Measurements from ENCODE around the gene STPG1.

Gene STPG1

DNA sequence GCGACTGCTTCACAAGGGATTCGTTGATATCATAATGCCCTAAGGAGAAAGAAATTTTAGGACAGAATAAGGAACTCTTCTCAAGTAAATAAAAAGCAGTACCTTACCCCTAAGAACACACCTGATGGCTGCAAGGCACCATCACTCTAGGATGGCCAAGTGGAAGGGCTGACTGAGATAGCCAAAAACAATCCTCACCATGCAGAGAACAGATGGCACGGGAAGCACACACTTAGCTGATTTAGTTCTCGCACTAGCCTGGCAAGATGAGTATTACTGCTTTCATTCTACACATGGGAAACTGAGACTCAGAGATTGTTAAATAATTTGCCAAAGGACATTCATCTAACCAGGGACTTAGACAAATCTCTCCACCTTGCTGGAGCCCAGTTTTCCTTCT lies 43.8 kb downstream of the STPG1 start:
- DNase-seq (ENCODE audit: low read depth), result no peak

DNA sequence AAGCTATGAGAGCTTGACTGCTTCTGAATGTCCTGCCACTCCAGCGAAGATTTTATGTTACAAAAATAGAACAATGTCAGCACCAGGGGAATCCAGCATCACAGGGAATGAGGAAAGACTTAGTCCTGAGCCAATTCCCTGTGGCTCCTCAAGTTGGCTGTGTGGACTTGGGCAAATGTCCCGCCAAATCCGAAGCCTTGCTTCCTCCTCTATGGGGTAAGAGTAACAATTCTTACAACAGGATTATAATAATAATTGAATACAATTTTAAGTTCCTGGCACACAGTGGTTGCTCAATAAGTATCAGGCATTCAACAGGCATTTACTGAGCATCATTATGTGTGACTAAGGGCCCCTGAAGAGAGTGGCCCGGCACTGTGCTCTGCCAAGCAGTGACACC lies 44.4 kb downstream of the STPG1 start:
- DNase-seq (ENCODE audit: low read depth), result no peak

DNA sequence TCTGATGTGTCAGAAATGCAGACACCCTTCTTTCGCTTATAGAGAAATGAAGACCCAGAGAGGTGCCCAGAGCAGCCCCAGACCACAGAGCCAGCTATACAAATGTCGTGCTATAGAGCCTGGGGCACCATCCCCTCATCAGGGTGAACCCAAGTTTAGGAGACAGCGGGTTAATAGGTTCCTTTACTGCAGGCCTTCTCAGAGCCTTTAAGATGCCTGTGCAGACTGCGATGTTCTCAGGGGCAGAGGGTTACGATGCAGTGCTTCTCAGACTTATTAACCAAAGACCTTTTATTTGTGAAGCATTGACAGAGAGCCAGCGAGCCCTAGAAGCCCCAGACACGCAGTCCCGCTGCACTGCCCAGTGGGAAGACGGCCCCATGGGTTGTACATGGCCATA lies 46.9 kb downstream of the STPG1 start:
- no peak for DNase-seq (ENCODE audit: low read depth)

DNA sequence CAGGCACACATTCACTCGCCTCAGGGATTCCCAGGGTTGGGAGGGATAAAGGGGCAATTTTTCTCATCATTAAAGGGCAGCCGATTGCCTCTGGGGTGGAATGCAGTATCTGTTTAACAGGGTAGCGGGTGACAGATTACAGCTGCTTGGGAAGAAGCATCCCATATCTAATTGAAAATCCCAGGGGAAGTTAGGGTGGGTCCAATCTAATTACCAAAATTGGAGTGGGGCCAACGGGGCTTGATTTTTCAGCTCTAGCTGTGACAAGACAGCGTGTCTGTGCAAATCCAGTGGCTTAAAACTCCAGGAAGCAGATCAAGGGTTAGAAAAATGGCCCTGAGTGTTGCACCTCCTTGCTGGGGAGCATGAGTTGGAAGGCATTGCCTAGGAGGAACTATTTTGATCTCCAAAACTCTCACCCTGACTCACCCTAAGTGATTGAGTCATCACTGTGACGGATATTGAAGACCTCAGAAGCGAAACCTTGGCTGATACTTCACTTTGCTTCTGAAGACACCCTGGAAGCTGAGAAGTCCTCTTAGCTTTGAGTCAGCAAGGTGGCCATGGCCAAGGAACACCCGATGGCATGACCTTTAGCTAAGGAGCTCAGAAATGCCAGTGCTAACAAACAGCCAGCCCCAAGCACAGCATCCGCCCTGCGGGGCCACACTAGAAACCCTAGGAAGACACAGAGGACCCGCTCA lies 48.5 kb downstream of the STPG1 start:
- DNase-seq (ENCODE audit: low read depth), result peak; percentile 73

- no peak for DNase-seq (ENCODE audit: low read depth)
Observed at GRCh38 chr1:24364605-24364974, 49.0 kb downstream of the STPG1 start.

- no peak for DNase-seq (ENCODE audit: low read depth)
Observed at GRCh38 chr1:24363994-24364393, 49.6 kb downstream of the STPG1 start.

- DNase-seq (ENCODE audit: low read depth), result peak; percentile 82
Observed at GRCh38 chr1:24362982-24363614, 50.5 kb downstream of the STPG1 start.

GRCh38 chr1:24362396-24362795 lies 51.2 kb downstream of the STPG1 start:
- no peak for DNase-seq (ENCODE audit: low read depth)

DNA sequence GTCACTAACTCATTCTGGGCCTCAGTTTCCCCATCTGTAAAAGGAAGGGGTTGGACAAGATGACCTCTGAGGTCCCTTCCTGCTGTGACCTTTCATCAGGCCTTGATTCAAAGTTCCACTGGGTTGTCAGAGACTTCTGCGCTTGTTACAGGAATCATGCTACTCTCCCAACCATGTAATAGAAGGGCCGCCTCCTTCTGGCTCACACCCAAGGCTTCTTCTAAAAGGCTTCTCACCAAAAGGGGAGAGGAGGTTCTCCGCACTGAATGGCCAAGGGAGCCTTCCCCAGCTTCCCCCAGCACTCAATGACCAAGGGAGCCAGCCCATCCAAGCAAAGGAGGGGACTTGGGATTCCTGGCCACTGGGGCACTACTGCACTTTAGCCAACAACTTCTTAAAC lies 51.8 kb downstream of the STPG1 start:
- no peak for DNase-seq (ENCODE audit: low read depth)

GRCh38 chr1:24360681-24361080 lies 52.9 kb downstream of the STPG1 start:
- DNase-seq (ENCODE audit: low read depth), result no peak

DNA sequence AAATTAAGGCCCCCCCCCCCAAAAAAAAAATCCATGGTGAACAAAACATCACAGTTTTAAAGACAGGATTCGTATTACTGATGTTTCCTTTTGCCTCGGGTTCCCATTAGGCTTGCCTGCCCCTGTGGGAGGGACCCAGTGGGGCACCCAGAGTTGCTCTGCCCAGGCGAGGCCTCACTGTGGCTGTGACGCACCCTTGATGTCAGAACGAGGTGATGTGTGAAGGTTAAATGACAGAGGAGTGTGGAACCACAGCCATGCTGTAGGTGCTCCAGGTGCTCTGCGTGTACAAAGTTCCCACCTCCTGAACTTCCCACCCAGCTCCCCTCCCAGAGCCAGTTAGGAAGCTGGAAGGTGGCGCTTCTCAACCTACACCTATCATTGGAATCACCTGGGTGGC lies 56.5 kb downstream of the STPG1 start:
- DNase-seq (ENCODE audit: low read depth), result no peak

- no peak for DNase-seq (ENCODE audit: low read depth)
Observed at GRCh38 chr1:24355466-24355865, 58.1 kb downstream of the STPG1 start.

DNA sequence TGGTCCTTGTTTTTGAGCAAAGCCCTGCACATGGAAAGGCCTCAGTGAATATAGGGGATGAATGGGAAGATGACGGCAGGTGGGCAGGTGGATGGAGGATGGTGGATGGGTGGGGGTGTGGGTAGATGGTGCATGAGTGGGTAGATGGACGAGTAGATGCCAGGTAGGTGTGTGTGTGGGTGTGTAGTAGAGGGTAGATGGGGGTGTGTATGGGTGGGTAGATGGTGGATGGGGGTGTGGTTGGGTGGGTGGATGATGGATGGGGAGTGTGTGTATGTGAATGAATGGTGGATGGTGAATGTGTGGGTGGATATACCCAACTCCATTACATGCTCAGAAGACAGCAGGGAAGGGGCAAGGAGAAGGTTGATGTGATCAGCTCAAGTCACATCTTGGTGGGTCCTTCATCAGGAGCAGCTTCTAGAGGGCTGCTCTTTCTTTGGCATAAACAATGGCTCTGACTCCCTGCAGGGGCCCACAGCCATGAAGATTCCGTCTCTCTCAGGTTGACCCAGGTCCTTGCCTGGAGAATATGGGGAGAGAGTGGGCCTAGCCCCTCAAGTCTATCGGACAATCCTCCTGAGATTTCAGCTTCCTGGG lies 60.2 kb downstream of the STPG1 start:
- DNase-seq (ENCODE audit: low read depth), result no peak

GRCh38 chr1:24351918-24352627 lies 61.5 kb downstream of the STPG1 start:
- DNase-seq (ENCODE audit: low read depth), result no peak

- DNase-seq (ENCODE audit: low read depth), result no peak
Observed at GRCh38 chr1:24351247-24351646, 62.3 kb downstream of the STPG1 start.

DNA sequence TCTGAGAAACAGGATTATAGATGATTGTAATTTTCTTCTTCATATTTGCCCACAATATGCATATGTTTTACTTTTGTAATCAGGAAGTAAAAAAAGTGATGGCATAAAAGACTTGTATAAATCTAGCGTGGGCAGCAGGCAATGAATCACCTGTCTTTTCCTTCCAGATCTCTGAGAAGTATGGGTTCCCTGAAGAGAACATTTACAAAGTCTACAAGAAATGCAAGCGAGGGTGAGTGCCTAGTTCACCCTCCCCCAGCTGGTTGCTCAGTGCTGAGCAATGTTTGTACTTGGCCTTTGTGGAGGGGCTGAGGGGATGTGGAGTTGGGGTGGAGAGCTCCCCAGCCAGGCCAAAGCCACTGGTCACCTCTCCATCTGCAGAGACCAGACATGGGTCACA lies 63.7 kb downstream of the STPG1 start:
- DNase-seq (ENCODE audit: low read depth), result no peak

DNA sequence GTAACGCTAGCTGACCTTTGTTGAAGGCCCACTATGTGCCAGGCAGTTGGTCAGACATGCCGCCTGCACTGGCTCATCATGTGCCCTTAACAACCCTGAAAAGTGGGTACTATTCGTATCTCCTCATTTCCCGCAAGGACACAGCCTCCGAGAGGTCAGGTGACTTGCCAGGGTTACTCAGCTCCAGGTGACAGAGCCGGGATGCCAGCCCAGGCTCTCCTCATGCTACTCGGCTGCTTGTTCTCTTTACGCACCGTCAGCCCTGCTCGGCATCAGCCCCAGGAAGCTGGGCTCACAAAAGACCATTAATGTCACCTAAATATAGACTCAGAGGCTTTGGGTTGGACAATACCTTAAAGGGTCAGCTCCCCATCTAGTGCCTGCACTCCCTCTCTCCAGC lies 65.4 kb downstream of the STPG1 start:
- no peak for DNase-seq (ENCODE audit: low read depth)

DNA sequence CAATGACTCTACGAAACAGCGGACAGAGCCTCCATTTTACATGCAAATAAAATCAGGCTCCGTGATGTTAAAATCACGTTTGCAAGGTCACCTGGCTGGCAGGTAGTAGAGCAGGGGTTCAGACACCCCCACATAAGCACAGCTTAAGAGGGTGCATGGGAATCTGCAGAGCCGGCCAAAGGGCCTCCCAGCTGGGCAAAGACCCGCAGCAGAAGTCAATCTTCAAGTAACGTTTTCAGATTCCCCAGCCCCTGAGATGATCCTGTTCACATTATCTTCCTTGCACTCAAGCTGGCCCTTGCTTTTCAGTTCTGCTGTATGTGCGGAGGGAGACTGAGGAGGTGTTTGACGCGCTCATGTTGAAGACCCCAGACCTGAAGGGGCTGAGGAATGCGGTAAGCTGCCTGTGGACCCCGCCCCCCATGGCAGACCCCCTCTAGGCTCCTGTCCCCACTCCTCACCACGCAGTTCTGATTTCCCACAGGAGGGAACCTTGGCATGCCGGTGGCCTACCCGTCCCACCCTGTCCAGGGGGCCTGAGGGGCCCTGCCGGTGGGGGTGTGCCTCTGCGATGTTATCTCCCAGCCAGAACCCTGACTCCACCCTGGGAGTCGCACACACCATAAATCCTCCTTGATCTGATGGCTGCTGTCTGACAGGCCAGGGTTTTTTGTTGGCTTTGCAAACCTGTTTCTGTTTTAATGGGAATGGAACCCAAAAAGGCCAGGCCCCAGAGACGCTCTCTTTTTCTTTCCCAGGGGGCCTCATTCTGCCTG lies 66.2 kb downstream of the STPG1 start:
- no peak for DNase-seq (ENCODE audit: low read depth)

DNA sequence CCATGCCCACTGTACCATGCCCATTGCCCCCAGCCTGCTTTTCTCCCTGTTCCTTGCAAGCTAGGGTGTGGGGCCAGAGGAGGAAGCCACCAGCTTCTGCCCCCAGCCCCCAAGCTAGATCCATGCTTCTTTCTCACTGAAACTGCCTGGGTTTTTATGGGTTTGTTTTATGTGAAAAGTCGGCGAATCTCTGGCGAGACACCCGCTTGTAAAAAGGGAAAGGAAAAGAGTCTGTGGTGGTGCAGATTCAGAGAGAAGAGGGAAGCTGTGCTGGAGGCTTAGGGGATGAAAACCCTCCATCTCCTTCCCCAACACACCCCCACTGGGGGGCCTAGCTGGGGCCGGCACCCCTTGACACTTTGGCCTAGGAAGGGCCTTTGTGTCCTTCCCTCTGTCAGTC lies 68.2 kb downstream of the STPG1 start:
- no peak for DNase-seq (ENCODE audit: low read depth)

DNA sequence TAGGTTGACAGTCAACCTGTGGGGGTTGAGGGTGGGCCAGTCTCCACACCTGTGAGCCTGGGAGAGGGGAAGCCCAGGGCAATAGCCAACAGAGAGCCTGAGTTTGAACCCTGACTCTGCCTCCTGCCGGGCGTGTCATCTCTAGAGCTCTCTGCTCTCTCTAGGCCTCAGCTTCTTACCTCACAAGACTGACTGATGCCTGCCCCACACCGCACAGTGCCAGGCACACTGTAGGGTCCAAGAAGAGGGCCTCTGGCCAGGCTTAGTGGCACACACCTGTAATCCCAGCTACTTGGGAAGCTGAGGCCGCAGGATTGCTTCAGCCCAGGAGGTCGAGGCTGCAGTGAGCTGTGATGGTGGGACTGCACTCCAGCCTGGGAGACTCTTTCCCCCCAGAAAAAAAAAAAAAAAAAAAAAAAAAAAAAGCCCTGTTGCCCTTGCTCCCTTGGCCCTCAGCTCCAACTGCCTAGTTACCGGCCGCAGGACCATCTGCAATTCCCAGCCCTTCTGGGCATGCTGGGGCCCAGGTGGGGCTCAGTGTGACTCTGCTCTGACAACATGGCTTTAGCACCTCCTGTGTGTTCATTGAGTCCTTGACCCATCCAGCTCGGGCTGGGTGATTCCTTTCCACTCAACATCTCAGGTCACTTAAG lies 69.4 kb downstream of the STPG1 start:
- no peak for DNase-seq (ENCODE audit: low read depth)

- DNase-seq (ENCODE audit: low read depth), result no peak
Observed at GRCh38 chr1:24343412-24344089, 70.0 kb downstream of the STPG1 start.
